Vagina (tissue), 2 donors: Measurements from ENCODE around the gene OTP.

Experiments
- POLR2A ChIP-seq, 2 donors: fragments of 450-650 bp; IDR thresholded peaks; one replicate each; pipeline ENCODE4 v1.6.1; 2017; ENCODE audit warnings: antibody characterized with exemption in 2 of 2, mild to moderate bottlenecking in 2 of 2, moderate library complexity in 2 of 2
- TF ChIP-seq, protein P1 (sequence below), 3 experiments: fragments of 450-650 bp in 2 of 3; fragments of 200-600 bp in 1 of 3; sonication (generic) in 1 of 3; IDR thresholded peaks; one replicate each; pipeline ENCODE4 v1.5.1; 2017 to 2019; ENCODE audit warnings: antibody characterized with exemption in 3 of 3, mild to moderate bottlenecking in 2 of 3, moderate library complexity in 2 of 3

GRCh38 chr5:77628840-77629508 lies 9.5 kb downstream of the OTP start:
- no peak for TF ChIP-seq POLR2A (IDR thresholded peaks at IDR 0.05)
- TF ChIP-seq, protein P1, sequence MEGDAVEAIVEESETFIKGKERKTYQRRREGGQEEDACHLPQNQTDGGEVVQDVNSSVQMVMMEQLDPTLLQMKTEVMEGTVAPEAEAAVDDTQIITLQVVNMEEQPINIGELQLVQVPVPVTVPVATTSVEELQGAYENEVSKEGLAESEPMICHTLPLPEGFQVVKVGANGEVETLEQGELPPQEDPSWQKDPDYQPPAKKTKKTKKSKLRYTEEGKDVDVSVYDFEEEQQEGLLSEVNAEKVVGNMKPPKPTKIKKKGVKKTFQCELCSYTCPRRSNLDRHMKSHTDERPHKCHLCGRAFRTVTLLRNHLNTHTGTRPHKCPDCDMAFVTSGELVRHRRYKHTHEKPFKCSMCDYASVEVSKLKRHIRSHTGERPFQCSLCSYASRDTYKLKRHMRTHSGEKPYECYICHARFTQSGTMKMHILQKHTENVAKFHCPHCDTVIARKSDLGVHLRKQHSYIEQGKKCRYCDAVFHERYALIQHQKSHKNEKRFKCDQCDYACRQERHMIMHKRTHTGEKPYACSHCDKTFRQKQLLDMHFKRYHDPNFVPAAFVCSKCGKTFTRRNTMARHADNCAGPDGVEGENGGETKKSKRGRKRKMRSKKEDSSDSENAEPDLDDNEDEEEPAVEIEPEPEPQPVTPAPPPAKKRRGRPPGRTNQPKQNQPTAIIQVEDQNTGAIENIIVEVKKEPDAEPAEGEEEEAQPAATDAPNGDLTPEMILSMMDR (IDR thresholded peaks at IDR 0.05), result no peak
